ENCODE measurements around the gene ST7L. TPM values are rescaled to one million over a fixed set of nuclear protein-coding genes. Genes with fewer than 3 reads are reported as not detected.
"Not testable (repeated sequence)": the region's sequence is repeated elsewhere in the genome, so short reads cannot be mapped to it uniquely, and the experiment has no call there.

Gene ST7L
- total RNA-seq, 2 experiments from 2014 or later, result 11.9 to 12.2 TPM

- CTCF ChIA-PET, result no interaction called here
- no peak overlapping the region for H3K4me3 Mint-ChIP-seq
Measured at GRCh38 chr1:112626887-112627286, 7.9 kb upstream of the ST7L start.

GRCh38 chr1:112626193-112626592 is 7.3 kb upstream of the ST7L start:
- ATAC-seq (no peak), DNase-seq (no peak)
- H3K4me1 Mint-ChIP-seq (ENCODE audit: low read depth), result peaks cover 75% of the 10 kb centered on the region
- no peaks in the 10 kb centered on the region for H3K27me3 Mint-ChIP-seq
- intact Hi-C loops (cut with micrococcal nuclease), result no loop called here
- no peaks in the 10 kb centered on the region for H3K9me3 Mint-ChIP-seq
- H3K36me3 Mint-ChIP-seq (ENCODE audit: low read depth), result peaks cover 74% of the 10 kb centered on the region
- ChIA-PET POLR2A (interaction anchor here (0.6 to 1.4 kb wide), 3 partner anchors 17 to 46 kb away, joined by 3 read pairs; no protein-coding TSS in a partner anchor), CTCF (interaction anchor here (1.0 kb wide), 1 partner anchor 49 kb away, joined by 3 read pairs; no protein-coding TSS in a partner anchor)
- H3K4me3 Mint-ChIP-seq, result no peak overlapping the region
- peak overlapping the region; percentile 80 for H3K27ac Mint-ChIP-seq
- TF ChIP-seq, protein P1, sequence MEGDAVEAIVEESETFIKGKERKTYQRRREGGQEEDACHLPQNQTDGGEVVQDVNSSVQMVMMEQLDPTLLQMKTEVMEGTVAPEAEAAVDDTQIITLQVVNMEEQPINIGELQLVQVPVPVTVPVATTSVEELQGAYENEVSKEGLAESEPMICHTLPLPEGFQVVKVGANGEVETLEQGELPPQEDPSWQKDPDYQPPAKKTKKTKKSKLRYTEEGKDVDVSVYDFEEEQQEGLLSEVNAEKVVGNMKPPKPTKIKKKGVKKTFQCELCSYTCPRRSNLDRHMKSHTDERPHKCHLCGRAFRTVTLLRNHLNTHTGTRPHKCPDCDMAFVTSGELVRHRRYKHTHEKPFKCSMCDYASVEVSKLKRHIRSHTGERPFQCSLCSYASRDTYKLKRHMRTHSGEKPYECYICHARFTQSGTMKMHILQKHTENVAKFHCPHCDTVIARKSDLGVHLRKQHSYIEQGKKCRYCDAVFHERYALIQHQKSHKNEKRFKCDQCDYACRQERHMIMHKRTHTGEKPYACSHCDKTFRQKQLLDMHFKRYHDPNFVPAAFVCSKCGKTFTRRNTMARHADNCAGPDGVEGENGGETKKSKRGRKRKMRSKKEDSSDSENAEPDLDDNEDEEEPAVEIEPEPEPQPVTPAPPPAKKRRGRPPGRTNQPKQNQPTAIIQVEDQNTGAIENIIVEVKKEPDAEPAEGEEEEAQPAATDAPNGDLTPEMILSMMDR (IDR thresholded peaks at IDR 0.05), result no peak

More at GRCh38 chr1:112626887-112627286, 7.9 kb upstream of the ST7L start:
- DNase-seq (no peak), ATAC-seq (no peak)
- Mint-ChIP-seq H3K36me3 (ENCODE audit: low read depth) (peaks cover 74% of the 10 kb centered on the region), H3K9me3 (no peaks in the 10 kb centered on the region), H3K4me1 (ENCODE audit: low read depth) (peaks cover 78% of the 10 kb centered on the region), H3K27ac (peak overlapping the region; percentile 37), H3K27me3 (no peaks in the 10 kb centered on the region)
- intact Hi-C loops (cut with micrococcal nuclease), result no loop called here
- POLR2A ChIA-PET, result no interaction called here
- TF ChIP-seq, protein P1 (IDR thresholded peaks at IDR 0.05), result no peak

- DNase-seq, result no peak
- intact Hi-C loops (cut with micrococcal nuclease), result no loop called here
- Mint-ChIP-seq H3K27me3 (no peaks in the 10 kb centered on the region), H3K4me1 (ENCODE audit: low read depth) (peaks cover 73% of the 10 kb centered on the region), H3K36me3 (ENCODE audit: low read depth) (peaks cover 74% of the 10 kb centered on the region), H3K27ac (peak overlapping the region; percentile 80), H3K9me3 (no peaks in the 10 kb centered on the region), H3K4me3 (no peak overlapping the region)
- CTCF ChIA-PET, result interaction anchor here (0.8 to 1.0 kb wide), 2 partner anchors 50 to 70 kb away, joined by 3 read pairs; no protein-coding TSS in a partner anchor
- TF ChIP-seq, protein P1 (IDR thresholded peaks at IDR 0.05), result no peak
- no peak for ATAC-seq
- POLR2A ChIA-PET, result interaction anchor here (1.3 to 1.4 kb wide), 2 partner anchors 18 to 47 kb away, joined by 3 read pairs; no protein-coding TSS in a partner anchor
Measured at GRCh38 chr1:112625696-112626095, 6.8 kb upstream of the ST7L start.

DNA sequence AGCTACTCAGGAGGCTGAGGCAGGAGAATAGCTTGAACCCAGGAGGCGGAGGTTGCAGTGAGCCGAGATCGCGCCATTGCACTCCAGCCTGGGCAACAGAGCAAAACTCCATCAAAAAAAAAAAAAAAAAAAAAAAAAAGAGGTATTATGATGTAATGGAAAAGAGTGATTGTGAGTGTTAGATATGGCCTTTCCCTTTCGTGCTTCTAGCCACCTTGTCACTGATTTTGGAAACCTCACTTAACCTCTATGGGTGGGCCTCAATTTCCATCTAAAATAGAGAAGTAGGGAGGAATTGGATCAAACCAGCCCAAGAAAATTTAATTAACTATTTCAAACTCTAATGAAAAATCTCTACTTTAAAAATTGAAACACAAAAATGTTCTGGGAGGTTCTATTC is 5.6 kb upstream of the ST7L start:
- Mint-ChIP-seq H3K4me3 (peak overlapping the region; percentile 36), H3K36me3 (ENCODE audit: low read depth) (peaks cover 76% of the 10 kb centered on the region), H3K27ac (peak overlapping the region; percentile 80), H3K4me1 (ENCODE audit: low read depth) (peaks cover 67% of the 10 kb centered on the region)
- DNase-seq, CTCF ChIA-PET, H3K9me3 Mint-ChIP-seq, H3K27me3 Mint-ChIP-seq, ATAC-seq, POLR2A ChIA-PET: not testable (repeated sequence)
- intact Hi-C loops (cut with micrococcal nuclease), result loop anchor here (5.0 kb wide), 1 partner anchor 48 kb away; the partner anchor contains the start of gene MOV10

- H3K27ac Mint-ChIP-seq, result peak overlapping the region; percentile 100
- TF ChIP-seq, protein P1 (IDR thresholded peaks at IDR 0.05), result no peak
- intact Hi-C loops (cut with micrococcal nuclease), result loop anchor here (5.0 kb wide), 1 partner anchor 52 kb away; the partner anchor contains the start of gene MOV10
- ChIA-PET CTCF (no interaction called here), POLR2A (interaction anchor here (1.3 to 6.8 kb wide), 8 partner anchors 10 to 118 kb away, joined by 3 to 50 read pairs (median 8); partner anchors contain the start of genes MOV10 and PPM1J)
- H3K36me3 Mint-ChIP-seq (ENCODE audit: low read depth), result peaks cover 47% of the 10 kb centered on the region
- peaks cover 35% of the 10 kb centered on the region for H3K4me1 Mint-ChIP-seq (ENCODE audit: low read depth)
- no peaks in the 10 kb centered on the region for H3K9me3 Mint-ChIP-seq
- no peaks in the 10 kb centered on the region for H3K27me3 Mint-ChIP-seq
- no peak for ATAC-seq
- DNase-seq, result no peak
- peak overlapping the region; percentile 99 for H3K4me3 Mint-ChIP-seq
Measured at GRCh38 chr1:112620377-112620695, 1.4 kb upstream of the ST7L start.
